Renal pelvis (tissue), 4 donors: ENCODE results near the gene GCNT2. TPM values are rescaled to one million over a fixed set of nuclear protein-coding genes. Genes with fewer than 3 reads are reported as not detected.
"Not testable (repeated sequence)": the region's sequence is repeated elsewhere in the genome, so short reads cannot be mapped to it uniquely, and the experiment has no call there.

ENCODE experiments used
- DNase-seq: peaks from one replicate; pipeline ENCODE4 v3.0.0-alpha.2; 2013
- polyA plus RNA-seq, 3 donors: library from polyadenylated mRNA; unstranded; fragments of 120-200 nt; gene quantifications; one replicate each; pipeline ENCODE4 v1.2.1, GENCODE V29; 2013; ENCODE audit not compliant: insufficient read length in 3 of 3

The GCNT2 gene
- polyA plus RNA-seq, 3 donors: 14.6 to 19.2 (median 17.6) TPM

DNA sequence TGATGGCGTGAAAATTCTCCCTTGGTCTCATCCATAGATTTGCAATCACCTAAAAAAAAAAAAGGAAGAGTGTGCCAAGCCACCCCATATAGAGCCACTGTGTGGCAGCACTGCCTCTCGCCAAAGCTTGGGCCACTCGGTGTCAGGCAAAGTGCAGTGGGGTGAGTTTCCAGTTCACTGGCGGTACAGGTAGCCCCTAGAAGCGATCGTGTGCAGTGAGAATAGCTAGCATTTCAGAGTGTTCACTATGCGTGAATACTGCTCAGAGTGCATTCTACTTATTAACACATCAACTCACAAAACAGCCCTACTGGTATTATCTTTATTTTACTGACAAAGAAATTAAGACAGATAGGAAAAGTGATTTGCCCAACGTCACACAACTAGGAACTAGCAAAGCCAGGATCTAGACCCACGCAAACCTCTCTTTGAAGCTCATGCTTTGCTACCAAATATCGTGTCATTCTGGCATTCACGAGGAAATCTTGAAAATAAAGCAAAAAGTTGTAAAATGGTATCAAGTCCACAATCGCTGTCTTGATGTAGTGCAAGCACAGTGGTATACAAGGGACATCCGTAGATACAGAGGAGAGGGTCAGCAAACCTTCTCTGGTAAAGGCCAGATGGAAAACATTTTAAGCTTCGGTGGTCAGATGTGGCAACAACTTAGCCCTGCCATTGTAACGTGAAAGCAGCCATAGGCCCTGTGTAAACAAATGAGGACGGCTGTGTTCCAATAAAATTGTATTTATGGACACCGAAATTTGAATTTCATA lies 10.4 kb upstream of the GCNT2 start:
- DNase-seq: peak; percentile 72

DNA sequence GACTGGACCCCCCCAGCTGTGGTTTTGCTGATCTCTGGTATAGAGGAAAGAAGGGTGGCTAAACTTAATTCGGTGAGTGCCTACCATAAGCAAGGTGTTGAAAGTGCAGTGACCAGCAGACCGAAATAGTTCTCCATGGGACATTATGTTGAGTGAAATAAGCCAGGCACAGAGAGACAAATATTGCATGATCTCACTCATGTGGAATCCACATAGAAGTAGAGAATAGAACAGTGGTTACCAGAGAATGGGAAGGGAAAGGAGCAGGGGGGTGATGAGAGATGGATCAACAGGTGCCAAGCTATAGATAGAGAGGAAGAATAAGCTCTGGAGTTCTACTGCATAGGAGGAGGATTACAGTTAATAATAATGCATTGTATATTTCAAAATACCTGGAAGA lies 9.7 kb upstream of the GCNT2 start:
- DNase-seq: no peak

DNA sequence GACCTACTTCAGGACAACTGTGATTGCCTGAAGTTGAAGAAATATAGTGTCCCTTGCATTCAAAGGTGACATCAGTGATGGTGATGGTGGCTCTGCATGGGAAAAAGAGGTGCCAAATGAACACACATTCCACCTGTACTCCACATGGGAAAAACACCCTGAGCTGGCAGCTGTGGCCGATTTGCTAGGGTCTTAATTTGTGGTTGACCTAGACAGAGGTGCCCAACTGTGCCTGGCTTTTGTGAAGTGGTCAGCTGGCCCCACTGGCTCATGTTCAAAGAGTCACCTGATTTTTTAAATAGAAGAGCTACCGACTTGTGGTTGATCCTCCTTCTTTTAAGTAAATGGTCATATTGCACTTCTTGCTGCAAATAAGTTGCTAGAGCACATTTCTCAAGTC lies 7.6 kb upstream of the GCNT2 start:
- DNase-seq: no peak

DNA sequence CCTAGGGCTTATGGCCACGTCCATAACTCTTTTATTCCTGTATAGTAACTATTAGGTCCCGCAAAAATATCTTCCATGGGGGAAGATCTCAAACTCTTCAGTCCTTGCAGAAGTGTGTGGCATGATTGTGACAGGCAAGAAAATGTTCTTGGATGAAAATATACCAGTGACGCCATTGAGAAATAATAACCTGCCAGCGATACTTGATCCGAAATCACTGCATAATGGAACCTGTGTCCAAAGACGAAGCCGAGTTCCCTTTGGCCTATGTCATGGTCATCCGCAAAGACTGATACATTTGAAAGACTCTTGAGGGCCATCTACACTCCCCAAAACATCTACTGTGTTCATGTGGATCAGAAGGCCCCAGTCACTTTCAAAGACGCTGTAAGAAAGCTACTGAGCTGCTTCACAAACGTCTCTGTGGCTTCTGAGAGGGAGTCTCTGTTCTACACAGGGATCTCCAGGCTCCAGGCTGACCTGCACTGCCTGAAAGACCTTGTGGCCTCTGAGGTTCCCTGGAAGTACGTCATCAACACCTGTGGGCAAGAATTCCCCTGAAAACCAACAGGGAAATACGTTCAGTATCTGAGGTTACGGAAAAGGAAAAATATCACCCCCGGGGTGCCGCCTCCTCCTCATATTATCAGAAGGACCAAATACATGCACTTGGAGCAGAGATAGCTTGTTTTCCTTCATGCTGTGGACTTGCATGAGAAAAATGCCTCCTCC lies 6.9 kb upstream of the GCNT2 start:
- no peak for DNase-seq

DNA sequence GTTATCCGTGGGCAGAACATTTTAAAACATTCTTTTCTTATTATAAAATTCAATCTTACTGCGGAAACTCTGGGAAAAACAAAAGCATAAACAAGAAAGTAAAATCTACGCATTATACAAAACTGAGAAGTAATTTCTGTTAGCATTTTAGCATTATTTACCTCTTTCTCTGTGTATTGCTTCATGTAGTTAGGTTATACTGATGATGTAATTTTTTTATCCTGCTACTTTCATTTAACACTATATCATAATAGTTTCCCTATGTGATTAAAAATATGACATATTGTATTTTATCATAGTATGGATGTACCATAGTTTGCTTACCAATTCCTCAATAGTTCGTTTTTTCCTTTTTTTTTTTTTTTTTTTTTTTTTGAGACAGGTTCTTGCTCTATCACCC lies 4.2 kb upstream of the GCNT2 start:
- no peak for DNase-seq

DNA sequence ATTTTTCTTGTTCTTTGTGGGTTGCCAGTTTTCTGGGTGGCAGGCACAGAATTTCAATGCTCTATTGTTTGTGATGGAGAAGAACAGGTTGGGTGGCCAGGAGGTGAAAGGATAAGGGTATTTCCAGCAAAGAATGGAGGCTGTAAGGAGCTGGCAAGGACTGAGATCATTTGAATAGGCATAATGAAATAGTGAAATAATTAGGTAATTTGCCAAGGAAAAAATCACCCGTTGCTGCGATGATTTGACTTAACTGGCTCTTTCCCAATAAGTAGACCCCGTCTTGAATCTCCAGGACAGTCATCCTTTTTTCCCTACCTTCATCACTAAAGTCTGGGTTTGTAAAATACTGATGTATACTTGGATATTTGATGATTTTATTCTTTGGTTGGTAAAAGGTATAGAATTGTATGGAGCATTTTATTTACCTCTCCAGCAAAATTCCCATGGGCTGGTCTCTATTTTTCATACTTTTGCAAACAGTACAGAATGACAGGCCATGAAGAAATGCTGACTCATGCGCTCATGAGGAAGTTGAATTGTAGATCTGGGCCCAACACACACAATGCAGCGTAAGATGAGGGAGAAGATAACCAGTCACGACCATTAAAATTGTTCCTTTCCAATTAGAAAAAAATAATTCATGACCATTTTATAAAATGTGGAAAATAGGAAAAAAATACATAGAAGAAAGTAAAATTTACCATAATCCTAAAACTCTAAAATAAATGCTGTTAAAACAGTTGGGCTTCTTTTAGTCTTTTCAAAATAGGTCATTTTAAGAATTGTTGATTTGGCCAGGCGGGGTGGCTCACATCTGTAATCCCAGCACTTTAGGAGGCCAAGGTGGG lies 2.4 kb upstream of the GCNT2 start:
- DNase-seq: no peak

DNA sequence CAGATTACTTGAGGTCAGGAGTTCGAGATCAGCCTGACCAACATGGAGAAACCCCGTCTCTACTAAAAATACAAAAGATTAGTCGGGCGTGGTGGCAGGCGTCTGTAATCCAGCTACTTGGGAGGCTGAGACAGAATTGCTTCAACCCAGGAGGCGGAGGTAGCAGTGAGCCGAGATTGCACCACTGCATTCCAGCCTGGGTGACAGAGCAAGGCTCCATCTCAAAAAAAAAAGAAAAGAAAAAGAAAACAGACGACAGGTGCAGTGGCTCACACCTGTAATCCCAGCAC lies 1.8 kb upstream of the GCNT2 start:
- not testable (repeated sequence) for DNase-seq

DNA sequence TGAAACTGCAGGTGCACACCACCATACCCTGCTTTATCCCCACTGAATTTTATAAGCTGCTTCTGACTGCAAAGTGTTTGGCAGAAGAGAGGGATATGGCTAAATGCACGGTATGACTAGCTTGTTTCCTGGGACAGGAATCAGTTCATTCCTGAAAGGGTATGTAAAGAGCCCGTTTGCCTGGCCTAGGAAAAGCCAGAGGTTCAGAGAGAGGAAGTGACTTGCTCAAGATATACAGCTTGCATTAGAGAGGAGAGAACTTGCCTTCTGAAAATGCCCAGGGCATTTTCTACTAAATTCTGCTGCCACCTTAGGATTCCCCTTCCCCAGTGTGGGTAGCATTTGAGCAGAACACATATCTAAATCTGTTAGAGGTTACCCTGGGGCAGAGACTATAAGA lies 683 bp upstream of the GCNT2 start:
- no peak for DNase-seq

DNA sequence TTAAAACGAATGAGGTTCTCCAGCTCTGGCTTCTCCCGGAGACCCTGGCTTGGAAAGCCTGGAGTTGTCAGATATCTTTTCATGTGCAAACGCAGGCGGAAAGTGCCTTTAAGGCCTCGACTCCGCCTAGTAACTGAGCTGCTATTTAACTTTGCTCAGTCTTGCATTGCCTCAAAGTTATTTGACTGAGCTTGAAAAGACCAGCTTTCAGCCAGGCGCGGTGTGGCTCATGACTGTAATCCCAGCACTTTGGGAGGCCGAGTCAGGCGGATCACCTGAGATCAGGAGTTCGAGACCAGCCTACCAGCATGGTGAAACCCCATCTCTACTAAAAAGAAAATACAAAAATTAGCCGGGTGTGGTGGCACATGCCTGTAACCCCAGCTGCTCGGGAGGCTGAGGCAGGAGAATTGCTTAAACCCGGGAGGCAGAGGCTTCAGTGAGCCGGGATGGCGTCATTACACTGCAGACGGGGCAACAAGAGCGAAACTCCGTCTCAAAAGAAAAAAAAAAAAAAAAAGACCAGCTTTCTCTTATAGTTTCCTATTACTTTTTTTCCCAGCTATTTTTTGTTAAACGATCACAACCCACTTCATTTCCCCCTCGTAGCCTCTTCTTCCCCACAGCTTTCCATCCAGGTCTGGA lies 1.9 kb downstream of the GCNT2 start:
- DNase-seq: peak; percentile 67

DNA sequence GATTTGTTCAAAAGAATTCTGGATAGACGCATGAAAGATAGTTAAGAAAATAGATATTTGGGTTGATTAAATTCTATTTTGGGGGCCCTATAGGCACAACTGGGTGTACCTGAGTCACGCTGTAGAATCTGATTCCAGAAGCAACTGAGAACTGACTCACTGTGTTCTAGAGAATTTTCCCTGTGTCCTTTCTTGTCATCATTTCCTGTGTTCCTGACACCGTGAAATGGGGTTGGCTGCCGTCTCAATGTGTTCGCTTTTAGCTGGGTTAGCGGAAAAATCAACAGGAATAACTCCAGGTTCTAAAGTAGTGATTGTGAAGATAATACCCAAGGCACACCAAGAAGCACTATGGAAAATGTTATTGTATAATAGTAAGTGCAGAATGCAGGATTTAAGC lies 5.0 kb downstream of the GCNT2 start:
- DNase-seq: no peak

DNA sequence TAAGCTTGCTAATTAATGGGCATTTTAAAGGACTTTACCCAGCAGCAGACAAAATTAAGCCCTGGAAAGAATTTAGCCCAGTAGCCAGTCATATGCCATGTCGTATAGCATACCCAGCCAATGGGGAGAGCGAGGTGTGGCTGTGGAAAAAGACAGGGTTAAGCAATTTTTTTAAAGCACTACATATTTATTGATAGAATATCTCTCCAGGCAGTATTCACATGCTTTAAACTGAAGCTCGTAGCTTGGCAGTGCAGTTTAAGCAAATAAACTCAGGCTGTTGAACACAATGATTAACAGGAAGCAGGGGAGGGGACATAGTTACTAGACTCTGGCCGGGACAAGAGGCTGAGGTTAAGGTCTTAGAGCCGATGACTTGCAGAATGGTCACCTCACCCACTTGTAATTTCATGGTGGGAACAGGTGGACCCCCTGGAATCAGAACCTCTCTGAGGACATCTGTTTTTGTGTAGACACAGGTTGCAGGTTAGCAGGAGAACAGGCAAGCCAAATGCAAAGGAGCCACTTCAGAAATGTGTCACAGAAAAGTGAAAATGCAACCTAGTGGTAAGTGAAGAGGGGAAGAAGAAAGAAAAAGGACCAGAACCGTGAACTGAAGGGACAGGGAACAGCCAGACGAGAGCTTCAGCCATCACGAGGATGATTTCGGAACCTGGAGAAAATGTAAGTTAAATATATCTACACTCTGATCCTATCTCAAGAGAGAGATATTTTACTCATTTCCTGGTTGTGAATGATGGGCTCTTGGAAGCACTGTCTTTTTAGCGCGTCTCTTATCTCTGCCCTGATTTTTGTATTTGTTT lies 7.2 kb downstream of the GCNT2 start:
- DNase-seq: peak; percentile 44

DNA sequence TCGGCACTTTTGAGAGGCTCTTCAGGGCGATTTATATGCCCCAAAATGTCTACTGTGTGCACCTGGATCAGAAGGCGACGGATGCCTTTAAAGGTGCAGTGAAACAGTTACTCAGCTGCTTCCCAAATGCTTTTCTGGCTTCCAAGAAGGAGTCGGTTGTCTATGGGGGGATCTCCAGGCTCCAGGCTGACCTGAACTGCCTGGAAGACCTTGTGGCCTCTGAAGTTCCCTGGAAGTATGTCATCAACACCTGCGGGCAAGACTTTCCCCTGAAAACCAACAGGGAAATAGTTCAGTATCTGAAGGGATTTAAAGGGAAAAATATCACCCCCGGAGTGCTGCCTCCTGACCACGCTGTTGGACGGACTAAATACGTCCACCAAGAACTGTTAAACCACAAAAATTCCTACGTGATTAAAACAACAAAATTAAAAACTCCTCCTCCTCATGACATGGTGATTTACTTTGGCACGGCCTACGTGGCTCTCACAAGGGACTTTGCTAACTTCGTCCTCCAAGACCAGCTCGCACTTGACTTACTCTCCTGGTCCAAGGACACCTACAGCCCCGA lies 8.2 kb downstream of the GCNT2 start:
- DNase-seq: no peak

DNA sequence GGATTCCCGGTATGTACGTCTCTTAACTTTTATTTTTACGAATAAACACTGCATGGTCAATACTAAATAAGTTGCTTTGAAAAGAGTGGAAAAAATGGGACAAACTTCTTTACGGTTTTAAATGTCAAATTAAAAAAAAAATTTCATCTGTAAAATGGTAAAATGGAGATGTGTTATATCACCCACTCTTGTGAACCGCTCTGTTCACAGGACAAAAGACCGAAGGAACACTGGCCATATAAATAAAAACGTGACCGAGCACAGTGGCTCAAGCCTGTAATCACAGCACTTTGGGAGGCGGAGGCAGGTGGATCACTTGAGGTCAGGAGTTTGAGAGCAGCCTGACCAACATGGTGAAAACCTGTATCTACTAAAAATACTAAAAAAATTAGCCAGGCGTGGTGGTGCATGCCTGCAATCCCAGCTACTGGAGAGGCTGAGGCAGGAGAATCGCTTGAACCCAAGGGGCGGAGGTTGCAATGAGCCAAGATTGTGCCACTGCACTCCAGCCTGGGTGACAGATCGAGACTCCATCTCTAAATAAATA lies 8.8 kb downstream of the GCNT2 start:
- not testable (repeated sequence) for DNase-seq

DNA sequence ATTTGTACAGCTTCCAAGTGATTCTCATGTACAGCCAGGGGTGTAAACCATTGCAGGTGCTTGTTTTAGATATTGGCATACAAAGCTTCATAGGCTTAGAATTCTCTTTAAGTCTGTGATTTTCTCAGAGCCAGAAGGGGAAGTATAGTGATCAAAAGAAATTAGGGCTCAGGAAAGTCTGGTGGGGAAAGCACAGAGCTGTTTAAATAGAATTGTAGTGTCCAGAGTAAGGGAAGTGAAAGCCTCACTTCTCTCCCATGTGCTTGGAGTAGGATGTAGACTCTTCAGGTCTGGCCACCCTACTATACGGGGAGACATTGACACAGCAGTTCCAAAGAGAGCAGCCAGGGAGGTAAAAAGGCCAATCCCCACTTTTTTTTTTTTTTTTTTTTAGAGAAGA lies 10.4 kb downstream of the GCNT2 start:
- no peak for DNase-seq

DNA sequence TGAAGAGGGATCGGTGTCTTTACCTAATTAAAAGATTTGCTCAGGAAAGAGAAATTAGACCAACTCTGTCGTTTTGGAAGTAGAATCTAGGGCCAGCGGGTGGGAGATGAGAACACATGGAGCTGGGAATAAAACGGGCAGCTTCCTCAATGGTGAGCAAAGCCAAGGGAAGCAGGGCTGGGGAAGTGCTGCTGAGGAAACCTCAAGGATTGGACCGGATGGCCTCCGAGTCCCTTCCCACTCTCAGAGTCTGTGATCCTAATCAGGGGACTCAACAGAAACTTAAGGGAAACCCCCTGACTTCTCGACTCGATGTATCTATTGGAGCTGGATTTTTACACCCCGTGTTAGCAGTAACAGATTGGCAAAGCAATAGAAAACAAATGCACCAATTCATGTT lies 10.8 kb downstream of the GCNT2 start:
- DNase-seq: no peak

DNA sequence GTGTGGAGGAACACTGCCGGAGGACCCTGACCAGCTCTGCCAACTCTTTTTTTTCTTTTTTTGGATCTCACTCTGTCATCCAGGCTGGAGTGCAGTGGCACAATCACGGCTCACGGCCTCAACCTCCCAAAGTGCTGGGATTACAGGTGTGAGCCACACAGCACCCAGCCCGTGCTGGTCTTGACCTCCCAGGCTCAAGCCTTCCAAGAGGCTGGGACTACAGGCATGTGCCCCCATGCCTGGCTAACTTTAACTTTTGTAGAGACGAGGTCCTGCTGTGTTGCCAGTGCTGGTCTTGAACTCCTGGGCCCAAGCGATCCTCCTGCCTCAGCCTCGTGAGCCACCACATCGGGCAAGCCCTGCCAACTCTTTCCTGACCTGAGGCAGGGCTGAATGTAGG lies 11.2 kb downstream of the GCNT2 start:
- no peak for DNase-seq

DNA sequence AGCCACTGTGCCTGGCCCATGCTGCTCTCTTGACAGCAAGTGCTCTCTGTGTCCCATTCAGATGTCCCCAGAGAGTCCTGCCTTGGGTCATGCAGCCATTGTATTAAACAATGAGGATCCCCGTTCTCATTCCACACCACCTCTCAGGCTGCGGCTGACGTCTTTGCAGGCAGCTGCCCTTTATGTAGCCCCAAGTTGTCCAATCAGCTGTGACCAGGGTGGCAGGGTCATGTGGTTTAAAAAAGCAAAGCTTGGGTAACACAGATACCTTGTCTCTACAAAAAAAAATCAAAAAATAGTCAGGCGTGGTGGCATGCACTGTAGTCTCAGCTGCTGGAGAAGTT lies 13.2 kb downstream of the GCNT2 start:
- DNase-seq: no peak

DNA sequence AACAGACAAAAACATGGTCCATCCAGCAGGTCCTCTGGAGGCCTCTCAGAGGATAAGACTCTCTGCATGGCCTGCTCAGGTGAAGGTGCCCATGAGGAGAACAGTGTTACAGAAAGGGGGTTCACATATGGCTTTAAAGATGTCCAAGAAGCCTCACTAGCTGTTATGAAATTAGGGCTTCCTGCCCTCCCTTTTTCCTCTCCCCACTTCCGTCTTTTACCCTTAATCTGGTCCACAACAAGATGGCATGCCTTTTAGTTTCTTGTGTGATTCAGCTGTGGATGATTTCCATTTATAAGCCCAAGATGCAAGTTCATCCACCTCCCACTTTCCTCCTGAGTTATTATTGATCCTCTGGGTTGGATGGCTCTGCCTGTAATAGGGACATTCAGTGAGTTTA lies 14.0 kb downstream of the GCNT2 start:
- DNase-seq: no peak

DNA sequence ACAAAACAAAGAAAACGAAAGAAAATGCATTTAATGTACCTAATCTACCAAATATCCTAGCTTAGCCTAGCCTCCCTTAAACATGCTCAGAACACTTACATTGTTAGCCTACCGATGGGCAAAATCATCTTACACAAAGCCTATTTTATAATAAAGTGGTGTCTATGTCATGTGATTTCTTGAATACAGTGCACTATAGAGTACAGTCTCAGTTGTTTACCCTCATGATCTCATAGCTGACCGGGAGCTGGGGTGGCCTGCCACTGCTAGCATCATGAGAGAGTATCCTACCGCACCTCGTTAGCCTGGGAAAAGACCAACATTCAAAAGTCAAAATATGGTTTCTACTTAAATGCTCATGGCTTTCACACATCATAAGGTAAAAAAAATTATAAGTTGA lies 16.6 kb downstream of the GCNT2 start:
- DNase-seq: no peak

DNA sequence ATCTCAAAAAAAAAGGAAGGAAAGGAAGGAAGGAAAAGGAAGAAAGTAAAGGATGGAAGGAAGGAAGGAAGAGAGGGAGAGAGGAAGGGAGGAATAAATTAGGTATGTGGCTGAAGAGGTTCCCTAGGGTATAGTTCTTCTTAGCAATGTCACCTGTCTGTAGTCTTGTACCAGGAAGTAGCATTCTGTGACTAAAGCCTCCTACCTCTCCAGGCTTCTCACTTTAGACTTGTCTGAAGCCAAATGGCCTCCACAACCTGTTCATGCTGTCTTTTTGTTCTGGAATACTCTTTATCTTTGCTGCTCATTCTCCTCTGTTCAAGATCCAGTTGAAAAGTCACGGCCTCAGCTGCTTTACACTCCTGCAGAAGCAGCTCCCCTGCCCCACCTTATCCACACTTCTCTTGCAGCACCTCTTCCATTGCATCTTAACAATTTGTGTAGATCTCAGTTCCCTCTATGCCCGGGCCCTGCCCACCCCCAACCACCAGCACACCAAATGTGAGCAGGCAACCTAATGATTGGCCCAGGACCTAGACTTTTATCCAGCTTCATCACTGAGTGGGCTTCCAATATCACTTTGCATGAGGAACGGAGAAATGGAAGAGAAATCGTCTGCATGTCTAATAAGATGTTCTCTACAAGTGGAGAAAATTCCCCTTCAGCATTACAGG lies 19.1 kb downstream of the GCNT2 start:
- no peak for DNase-seq
